ENCODE data around the gene TCEAL6. TPM values are rescaled to one million over a fixed set of nuclear protein-coding genes. Genes with fewer than 3 reads are reported as not detected.

Gene TCEAL6
- total and polyA plus RNA-seq, 2 donors (not counting 3 experiments of a cell fraction or from before 2014, with no cell fraction given), result not detected

DNA sequence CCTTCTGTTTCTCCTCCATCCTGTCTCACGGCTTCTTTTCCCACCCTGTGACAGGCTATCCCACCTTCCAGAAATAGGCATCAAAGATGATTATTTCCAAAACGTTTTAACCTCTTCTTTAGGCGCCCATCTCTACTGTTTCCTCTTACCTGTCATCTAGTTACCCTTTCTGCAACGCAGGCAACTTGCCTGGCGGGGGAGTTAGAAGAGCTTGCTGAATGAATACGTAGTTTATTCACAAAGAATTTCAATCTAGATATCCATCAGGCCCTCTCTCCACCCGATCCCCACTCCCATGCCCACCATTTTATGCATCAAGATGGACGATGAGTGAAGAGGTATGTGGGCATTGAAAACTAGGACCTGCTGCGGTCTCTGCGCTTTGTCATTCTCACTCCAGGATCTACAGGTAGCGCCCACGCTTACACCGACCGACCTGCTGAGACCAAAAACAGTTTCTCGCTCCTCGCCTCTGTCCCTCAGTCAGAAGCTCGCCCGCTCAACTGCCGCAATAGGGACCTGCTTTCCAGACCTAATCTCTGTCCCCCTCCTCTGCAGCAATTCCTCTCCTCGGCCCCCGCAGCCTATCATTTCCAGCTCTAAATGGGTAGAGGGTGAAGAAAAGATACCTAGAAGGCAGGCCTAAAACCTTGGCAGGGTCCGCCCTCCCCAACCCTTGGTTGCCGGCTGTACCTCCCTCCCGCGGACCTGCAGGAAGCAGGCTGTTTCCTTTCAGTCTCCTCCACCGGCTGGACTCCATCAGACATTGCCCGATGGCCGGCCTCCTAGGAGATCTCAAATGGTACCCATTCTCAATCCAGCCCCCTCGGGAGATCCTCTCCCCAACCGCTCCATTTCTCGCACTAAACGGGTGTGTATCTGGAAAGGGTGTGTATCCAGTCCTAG lies 12.9 kb upstream of the TCEAL6 start:
- Histone ChIP-seq H3K27me3 (ENCODE audit: control insufficient read depth in 2 of 2, insufficient read depth in 2 of 2, low read length in 2 of 2) (no peaks in the 10 kb centered on the region), H3K4me1 (ENCODE audit: control insufficient read depth, extremely low read depth, insufficient read depth, low read length) (peaks cover 2% of the 10 kb centered on the region), H4K20me1 (replicated peaks; ENCODE audit: control insufficient read depth, extremely low read depth, insufficient read depth, low read length) (no peaks in the 10 kb centered on the region), H3K4me3 (replicated peaks in 1 of 3; ENCODE audit: insufficient read depth in 1 of 3, low read depth in 1 of 3, low read length in 3 of 3) (peak overlapping the region in 2 of 3 experiments; percentile 27 to 32), H3K27ac (ENCODE audit: insufficient read depth, low read depth, low read length) (no peak overlapping the region), H3K4me2 (ENCODE audit: insufficient read depth, low read length) (peak overlapping the region; percentile 31), H2AFZ (ENCODE audit: low read depth, low read length) (peak overlapping the region; percentile 66), H3K9ac (replicated peaks; ENCODE audit: extremely low read depth, insufficient read depth, low read length) (peak overlapping the region; percentile 42), H3K9me1 (replicated peaks; ENCODE audit: control insufficient read depth, extremely low read depth, insufficient read depth, low read length) (no peaks in the 10 kb centered on the region), H3K36me3 (ENCODE audit: control insufficient read depth in 2 of 2, extremely low read depth in 1 of 2, insufficient read depth in 2 of 2, low read length in 2 of 2) (no peaks in the 10 kb centered on the region), H3K79me2 (ENCODE audit: control insufficient read depth, insufficient read depth, low read length) (no peaks in the 10 kb centered on the region), H3K9me3 (replicated peaks; ENCODE audit: control insufficient read depth, insufficient read depth, low read length) (no peaks in the 10 kb centered on the region)
- ChIA-PET POLR2A (no interaction called here), CTCF (interaction anchor here (0.6 kb wide), 1 partner anchor 87 kb away, joined by 4 read pairs; no protein-coding TSS in a partner anchor)
- TF ChIP-seq POLR2A (IDR thresholded peaks at IDR 0.05; ENCODE audit: low read depth, low read length) (no peak), MYC (IDR thresholded peaks at IDR 0.05; ENCODE audit: low read depth, low read length) (no peak), FOS (IDR thresholded peaks at IDR 0.05; ENCODE audit: borderline replicate concordance, insufficient read depth, low read length) (no peak), JUN (IDR thresholded peaks at IDR 0.05; ENCODE audit: borderline replicate concordance, insufficient read depth, insufficient read length, low read depth) (no peak), GATA2 (IDR thresholded peaks at IDR 0.05; ENCODE audit: insufficient read depth, insufficient read length, low read depth, low read length) (no peak), POLR2AphosphoS5 (IDR thresholded peaks at IDR 0.05; ENCODE audit: insufficient read depth, low read depth, low read length) (no peak), EZH2 (IDR thresholded peaks at IDR 0.05; ENCODE audit: borderline replicate concordance, low read depth, low read length, severe bottlenecking) (no peak)
- TF ChIP-seq, protein P1, sequence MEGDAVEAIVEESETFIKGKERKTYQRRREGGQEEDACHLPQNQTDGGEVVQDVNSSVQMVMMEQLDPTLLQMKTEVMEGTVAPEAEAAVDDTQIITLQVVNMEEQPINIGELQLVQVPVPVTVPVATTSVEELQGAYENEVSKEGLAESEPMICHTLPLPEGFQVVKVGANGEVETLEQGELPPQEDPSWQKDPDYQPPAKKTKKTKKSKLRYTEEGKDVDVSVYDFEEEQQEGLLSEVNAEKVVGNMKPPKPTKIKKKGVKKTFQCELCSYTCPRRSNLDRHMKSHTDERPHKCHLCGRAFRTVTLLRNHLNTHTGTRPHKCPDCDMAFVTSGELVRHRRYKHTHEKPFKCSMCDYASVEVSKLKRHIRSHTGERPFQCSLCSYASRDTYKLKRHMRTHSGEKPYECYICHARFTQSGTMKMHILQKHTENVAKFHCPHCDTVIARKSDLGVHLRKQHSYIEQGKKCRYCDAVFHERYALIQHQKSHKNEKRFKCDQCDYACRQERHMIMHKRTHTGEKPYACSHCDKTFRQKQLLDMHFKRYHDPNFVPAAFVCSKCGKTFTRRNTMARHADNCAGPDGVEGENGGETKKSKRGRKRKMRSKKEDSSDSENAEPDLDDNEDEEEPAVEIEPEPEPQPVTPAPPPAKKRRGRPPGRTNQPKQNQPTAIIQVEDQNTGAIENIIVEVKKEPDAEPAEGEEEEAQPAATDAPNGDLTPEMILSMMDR (IDR thresholded peaks at IDR 0.05; ENCODE audit: extremely low read depth in 1 of 2, insufficient read depth in 1 of 2, low read depth in 1 of 2, low read length in 2 of 2), result no peak
- TF ChIP-seq, protein P2, sequence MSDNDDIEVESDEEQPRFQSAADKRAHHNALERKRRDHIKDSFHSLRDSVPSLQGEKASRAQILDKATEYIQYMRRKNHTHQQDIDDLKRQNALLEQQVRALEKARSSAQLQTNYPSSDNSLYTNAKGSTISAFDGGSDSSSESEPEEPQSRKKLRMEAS (IDR thresholded peaks at IDR 0.05; ENCODE audit: insufficient read depth, insufficient read length), result no peak
- no TSS peak for BruUV-seq (replicated peaks)
- FAIRE-seq (no peak), DNase-seq (ENCODE audit: low read depth, low spot score) (peak; percentile 0)
- dilution Hi-C loops (cut with MboI; ENCODE audit: extremely low pct_ligation_motif_present, low sequenced_read_pairs), result no loop called here
- intact Hi-C loops (cut with micrococcal nuclease), result no loop called here

Data from endothelial cell of umbilical vein (primary cell).